ENCODE results near the gene RAI1.

RAI1 gene

GRCh38 chr17:17670701-17671305 lies 10.5 kb upstream of the RAI1 start:
- no peak for DNase-seq (ENCODE audit: low read depth)
- TF ChIP-seq, protein P1, sequence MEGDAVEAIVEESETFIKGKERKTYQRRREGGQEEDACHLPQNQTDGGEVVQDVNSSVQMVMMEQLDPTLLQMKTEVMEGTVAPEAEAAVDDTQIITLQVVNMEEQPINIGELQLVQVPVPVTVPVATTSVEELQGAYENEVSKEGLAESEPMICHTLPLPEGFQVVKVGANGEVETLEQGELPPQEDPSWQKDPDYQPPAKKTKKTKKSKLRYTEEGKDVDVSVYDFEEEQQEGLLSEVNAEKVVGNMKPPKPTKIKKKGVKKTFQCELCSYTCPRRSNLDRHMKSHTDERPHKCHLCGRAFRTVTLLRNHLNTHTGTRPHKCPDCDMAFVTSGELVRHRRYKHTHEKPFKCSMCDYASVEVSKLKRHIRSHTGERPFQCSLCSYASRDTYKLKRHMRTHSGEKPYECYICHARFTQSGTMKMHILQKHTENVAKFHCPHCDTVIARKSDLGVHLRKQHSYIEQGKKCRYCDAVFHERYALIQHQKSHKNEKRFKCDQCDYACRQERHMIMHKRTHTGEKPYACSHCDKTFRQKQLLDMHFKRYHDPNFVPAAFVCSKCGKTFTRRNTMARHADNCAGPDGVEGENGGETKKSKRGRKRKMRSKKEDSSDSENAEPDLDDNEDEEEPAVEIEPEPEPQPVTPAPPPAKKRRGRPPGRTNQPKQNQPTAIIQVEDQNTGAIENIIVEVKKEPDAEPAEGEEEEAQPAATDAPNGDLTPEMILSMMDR (IDR thresholded peaks at IDR 0.05; ENCODE audit: control insufficient read depth, extremely low read depth, insufficient read depth) = no peak
- H3K4me3 ChIP-seq (ENCODE audit: low read depth, low read length) = no peak overlapping the region

- H3K4me3 ChIP-seq (ENCODE audit: low read depth, low read length) = no peak overlapping the region
- TF ChIP-seq, protein P1 (IDR thresholded peaks at IDR 0.05; ENCODE audit: control insufficient read depth, extremely low read depth, insufficient read depth) = no peak
- no peak for DNase-seq (ENCODE audit: low read depth)
These were observed 9.7 kb upstream of the RAI1 start for GRCh38 chr17:17671369-17672129.

DNA sequence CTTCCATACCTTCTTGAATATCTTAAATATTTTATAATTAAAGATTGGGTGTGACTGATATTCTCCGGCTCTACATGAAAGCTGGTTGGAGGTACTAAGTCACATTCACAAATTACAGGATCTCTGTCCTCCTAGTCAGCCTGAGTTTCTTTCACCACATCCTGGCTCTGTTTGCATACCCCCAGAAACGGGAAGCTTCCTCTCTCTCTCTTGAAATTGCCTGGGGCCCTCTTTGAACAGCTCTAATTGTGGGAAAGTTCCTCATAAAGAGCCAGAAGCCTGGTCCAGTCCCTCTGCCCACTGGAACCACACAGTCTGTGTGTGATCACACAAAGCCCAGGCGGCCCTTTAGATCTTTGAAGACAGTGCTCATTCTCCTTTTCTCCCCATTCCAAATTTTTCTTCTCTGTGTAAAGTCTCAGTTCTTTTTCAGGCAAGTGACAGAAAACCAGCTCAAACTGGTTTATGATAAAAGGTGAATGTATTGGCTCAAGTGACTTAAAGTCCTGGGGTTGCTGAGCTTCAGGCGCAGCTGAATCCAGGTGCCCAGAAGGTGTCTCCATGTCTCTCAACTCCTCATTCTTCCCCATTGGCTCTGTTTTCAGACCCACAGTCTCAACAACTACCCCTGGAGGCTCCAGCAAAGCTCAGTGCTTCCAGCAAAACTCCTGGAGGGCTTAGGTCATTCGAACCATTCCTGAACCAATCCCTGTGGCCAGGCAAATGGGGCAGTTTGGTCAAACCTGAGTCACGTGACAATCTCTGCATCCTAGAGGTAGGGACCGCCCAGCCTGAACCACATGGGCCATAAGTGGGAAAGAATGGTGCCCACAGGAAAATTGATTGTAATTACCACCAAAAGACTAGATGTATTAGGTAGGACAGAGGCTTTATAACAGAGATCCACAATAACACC lies 8.5 kb upstream of the RAI1 start:
- TF ChIP-seq, protein P1 (IDR thresholded peaks at IDR 0.05; ENCODE audit: control insufficient read depth, extremely low read depth, insufficient read depth) = no peak

GRCh38 chr17:17675416-17675815 lies 5.8 kb upstream of the RAI1 start:
- no peak overlapping the region for H3K4me3 ChIP-seq (ENCODE audit: low read depth, low read length)
- no peak for DNase-seq (ENCODE audit: low read depth)
- TF ChIP-seq, protein P1 (IDR thresholded peaks at IDR 0.05; ENCODE audit: control insufficient read depth, extremely low read depth, insufficient read depth) = no peak

More for the DNA sequence above, 8.5 kb upstream of the RAI1 start:
- no peak for DNase-seq (ENCODE audit: low read depth)
- H3K4me3 ChIP-seq (ENCODE audit: low read depth, low read length) = no peak overlapping the region

DNA sequence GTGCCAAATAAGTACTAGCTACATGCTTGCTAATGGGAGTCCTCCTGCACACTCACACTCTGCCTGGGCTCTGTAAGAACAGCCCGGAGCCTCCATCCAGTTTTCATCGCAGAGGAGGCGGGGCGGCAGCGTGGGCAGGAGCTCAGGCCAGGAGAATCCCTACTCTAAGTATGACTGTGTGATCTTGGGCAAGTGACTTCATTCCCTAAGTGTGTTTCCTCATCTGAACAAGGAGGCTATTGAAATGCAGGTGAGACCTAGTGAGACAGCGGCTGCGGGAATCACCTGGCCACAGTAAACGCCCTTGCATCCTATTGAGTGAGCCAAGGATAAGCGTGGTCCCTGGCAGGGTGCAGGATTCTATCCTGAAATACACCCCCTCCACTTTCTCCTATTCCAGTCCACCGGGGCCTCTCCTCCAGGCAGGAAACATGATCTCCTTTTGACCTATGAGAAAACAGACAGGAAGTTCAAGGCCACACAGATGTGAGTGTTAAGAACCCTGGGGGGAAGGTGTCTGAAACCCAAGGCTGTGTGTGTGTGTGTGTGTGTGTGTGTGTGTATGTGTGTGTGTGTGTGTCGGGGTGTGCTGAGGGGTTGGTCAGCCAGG lies 5.2 kb upstream of the RAI1 start:
- DNase-seq (ENCODE audit: low read depth) = no peak
- no peak overlapping the region for H3K4me3 ChIP-seq (ENCODE audit: low read depth, low read length)
- TF ChIP-seq, protein P1 (IDR thresholded peaks at IDR 0.05; ENCODE audit: control insufficient read depth, extremely low read depth, insufficient read depth) = no peak

GRCh38 chr17:17676752-17677151 lies 4.5 kb upstream of the RAI1 start:
- TF ChIP-seq, protein P1 (IDR thresholded peaks at IDR 0.05; ENCODE audit: control insufficient read depth, extremely low read depth, insufficient read depth) = no peak
- no peak for DNase-seq (ENCODE audit: low read depth)

More at GRCh38 chr17:17676752-17677151, 4.5 kb upstream of the RAI1 start:
- no peak overlapping the region for H3K4me3 ChIP-seq (ENCODE audit: low read depth, low read length)
